Glutamatergic neuron (in vitro differentiated cells): ENCODE measurements around the gene CLASRP. TPM values are rescaled to one million over a fixed set of nuclear protein-coding genes. Genes with fewer than 3 reads are reported as not detected.

Source experiments
- DNase-seq: peaks from one replicate; pipeline ENCODE4 v3.0.0; 2022
- H3K27ac Mint-ChIP-seq: one replicate; pipeline ENCODE4 v1.8.0; 2020; ENCODE audit warnings: mild to moderate bottlenecking, mixed read lengths, inconsistent platforms; ENCODE audit not compliant: unreplicated experiment
- H3K27me3 Mint-ChIP-seq: one replicate; pipeline ENCODE4 v1.8.0; 2020; ENCODE audit warnings: mild to moderate bottlenecking, moderate library complexity, mixed read lengths, inconsistent platforms; ENCODE audit not compliant: unreplicated experiment
- H3K36me3 Mint-ChIP-seq: one replicate; pipeline ENCODE4 v1.8.0; 2020; ENCODE audit warnings: mild to moderate bottlenecking, mixed read lengths, inconsistent platforms; ENCODE audit not compliant: unreplicated experiment
- H3K4me1 Mint-ChIP-seq: one replicate; pipeline ENCODE4 v1.8.0; 2020; ENCODE audit warnings: mild to moderate bottlenecking, low read depth, mixed read lengths, inconsistent platforms; ENCODE audit not compliant: unreplicated experiment
- H3K4me3 Mint-ChIP-seq: one replicate; pipeline ENCODE4 v1.8.0; 2020; ENCODE audit warnings: mild to moderate bottlenecking, mixed read lengths, inconsistent platforms; ENCODE audit not compliant: unreplicated experiment
- H3K9me3 Mint-ChIP-seq: one replicate; pipeline ENCODE4 v1.8.0; 2020; ENCODE audit warnings: mild to moderate bottlenecking, moderate library complexity, mixed read lengths, inconsistent platforms; ENCODE audit not compliant: unreplicated experiment
- long read RNA-seq: library from polyadenylated mRNA; unstranded; transcript quantifications from one replicate; pipeline ENCODE4 v2.0.0, GENCODE V29; 2020; ENCODE audit not compliant: unreplicated experiment
- total RNA-seq: library from RNA; stranded (reverse); fragmentation: NEBNext Ultra II Directional; extraction: Animal tissue kit (Norgen Biotek cat#: 25700); gene quantifications from one replicate; pipeline ENCODE4 v1.2.1, GENCODE V29; 2021; ENCODE audit not compliant: unreplicated experiment
- TF ChIP-seq, protein P1 (sequence below): fragments of 200-600 bp; sonication (generic); IDR thresholded peaks from one replicate; pipeline ENCODE4 v1.5.0; 2021; ENCODE audit not compliant: partially characterized antibody, unreplicated experiment

The CLASRP gene, protein sequence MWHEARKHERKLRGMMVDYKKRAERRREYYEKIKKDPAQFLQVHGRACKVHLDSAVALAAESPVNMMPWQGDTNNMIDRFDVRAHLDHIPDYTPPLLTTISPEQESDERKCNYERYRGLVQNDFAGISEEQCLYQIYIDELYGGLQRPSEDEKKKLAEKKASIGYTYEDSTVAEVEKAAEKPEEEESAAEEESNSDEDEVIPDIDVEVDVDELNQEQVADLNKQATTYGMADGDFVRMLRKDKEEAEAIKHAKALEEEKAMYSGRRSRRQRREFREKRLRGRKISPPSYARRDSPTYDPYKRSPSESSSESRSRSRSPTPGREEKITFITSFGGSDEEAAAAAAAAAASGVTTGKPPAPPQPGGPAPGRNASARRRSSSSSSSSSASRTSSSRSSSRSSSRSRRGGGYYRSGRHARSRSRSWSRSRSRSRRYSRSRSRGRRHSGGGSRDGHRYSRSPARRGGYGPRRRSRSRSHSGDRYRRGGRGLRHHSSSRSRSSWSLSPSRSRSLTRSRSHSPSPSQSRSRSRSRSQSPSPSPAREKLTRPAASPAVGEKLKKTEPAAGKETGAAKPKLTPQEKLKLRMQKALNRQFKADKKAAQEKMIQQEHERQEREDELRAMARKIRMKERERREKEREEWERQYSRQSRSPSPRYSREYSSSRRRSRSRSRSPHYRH
- total RNA-seq = 127 TPM
- long read RNA-seq, partial matches to known transcripts = 1 of 7 reads
- long read RNA-seq, other reads (novel, unspliced or antisense) = 4 of 7 reads

DNA sequence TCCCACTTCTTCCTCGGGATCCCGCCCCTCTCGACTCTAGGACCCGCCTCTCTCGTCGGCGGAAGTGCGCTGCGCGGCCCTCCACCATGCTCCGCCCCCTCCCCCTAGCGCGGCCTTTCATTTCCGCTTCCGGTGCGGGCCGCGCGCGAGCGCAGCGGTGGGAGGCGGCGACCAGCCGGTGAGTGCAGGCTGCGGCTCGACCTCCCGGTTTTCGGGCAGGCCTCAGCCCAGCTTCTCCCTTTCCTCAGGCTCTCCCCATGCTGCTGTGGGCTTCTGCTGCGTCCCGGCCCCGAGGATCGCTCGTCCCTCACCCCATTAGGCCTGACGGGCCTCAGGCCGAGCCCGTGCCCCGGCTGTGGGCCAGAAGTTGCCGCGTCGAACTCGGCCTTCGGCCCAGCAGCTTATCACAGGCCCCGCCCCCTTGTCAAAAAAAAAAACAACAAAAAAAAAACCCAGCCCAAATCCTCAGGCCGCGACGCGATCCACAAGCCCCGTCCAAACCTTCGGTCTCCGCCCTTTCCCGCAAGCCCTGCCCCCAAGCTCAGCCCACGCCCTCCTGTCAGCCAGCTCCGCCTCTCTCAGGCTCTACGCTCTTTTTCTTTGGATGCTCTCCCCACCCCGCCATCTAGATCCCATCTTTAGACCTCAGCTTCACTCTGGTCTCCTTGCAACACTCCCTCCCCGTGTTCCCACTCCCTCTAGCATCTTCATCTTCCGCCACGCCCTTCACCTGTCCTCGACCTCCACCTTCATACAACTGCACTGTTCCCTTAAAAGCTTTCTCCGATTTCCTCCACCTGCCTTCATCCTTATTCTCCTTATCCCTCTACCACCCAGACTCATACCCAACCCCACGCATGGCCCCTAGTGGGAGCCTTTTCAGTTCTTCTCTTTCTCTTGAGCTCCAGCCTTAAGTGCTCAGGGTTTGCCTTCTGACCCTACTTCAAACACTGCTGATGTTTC is at the start of gene CLASRP:
Gene CLASRP (plus strand): TSS at position 115 of the 963 bp plus-strand sequence. CDS start 1,168 bp downstream, outside the sequence.
- H3K27ac Mint-ChIP-seq = peak within 1 kb of the TSS; percentile 89
- H3K4me3 Mint-ChIP-seq = peak within 1 kb of the TSS; percentile 99
- TF ChIP-seq, protein P1, sequence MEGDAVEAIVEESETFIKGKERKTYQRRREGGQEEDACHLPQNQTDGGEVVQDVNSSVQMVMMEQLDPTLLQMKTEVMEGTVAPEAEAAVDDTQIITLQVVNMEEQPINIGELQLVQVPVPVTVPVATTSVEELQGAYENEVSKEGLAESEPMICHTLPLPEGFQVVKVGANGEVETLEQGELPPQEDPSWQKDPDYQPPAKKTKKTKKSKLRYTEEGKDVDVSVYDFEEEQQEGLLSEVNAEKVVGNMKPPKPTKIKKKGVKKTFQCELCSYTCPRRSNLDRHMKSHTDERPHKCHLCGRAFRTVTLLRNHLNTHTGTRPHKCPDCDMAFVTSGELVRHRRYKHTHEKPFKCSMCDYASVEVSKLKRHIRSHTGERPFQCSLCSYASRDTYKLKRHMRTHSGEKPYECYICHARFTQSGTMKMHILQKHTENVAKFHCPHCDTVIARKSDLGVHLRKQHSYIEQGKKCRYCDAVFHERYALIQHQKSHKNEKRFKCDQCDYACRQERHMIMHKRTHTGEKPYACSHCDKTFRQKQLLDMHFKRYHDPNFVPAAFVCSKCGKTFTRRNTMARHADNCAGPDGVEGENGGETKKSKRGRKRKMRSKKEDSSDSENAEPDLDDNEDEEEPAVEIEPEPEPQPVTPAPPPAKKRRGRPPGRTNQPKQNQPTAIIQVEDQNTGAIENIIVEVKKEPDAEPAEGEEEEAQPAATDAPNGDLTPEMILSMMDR = no peak
- H3K27me3 Mint-ChIP-seq = peaks cover 7% of the 10 kb centered on the region
- peaks cover 8% of the 10 kb centered on the region for H3K4me1 Mint-ChIP-seq
- peaks cover 6% of the 10 kb centered on the region for H3K9me3 Mint-ChIP-seq
- H3K36me3 Mint-ChIP-seq = no peaks in the 10 kb centered on the region
- peak; percentile 95 for DNase-seq

DNA sequence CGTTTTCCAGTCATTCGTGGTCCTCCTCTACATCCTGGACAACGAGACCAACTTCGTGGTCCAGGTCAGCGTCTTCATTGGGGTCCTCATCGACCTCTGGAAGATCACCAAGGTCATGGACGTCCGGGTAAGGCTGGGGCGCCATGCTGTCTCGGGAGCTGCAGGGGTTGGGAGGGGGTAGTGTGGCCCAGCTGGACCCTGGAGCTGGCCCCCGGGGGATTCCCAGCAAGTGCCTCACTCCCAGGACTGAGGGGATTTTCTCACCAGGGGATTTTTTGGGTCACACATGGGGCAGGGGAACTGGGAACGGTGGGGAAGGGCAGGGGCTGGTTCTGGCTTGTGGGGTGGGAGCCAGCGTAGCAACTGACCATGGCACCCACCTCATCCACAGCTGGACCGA is 48.4 kb upstream of the CLASRP start:
- no peak overlapping the region for H3K27ac Mint-ChIP-seq
- no peaks in the 10 kb centered on the region for H3K36me3 Mint-ChIP-seq
- no peak for DNase-seq
- no peak overlapping the region for H3K4me3 Mint-ChIP-seq
- H3K4me1 Mint-ChIP-seq = no peaks in the 10 kb centered on the region
- TF ChIP-seq, protein P1 = no peak
- peaks cover 5% of the 10 kb centered on the region for H3K27me3 Mint-ChIP-seq
- peaks cover 10% of the 10 kb centered on the region for H3K9me3 Mint-ChIP-seq

DNA sequence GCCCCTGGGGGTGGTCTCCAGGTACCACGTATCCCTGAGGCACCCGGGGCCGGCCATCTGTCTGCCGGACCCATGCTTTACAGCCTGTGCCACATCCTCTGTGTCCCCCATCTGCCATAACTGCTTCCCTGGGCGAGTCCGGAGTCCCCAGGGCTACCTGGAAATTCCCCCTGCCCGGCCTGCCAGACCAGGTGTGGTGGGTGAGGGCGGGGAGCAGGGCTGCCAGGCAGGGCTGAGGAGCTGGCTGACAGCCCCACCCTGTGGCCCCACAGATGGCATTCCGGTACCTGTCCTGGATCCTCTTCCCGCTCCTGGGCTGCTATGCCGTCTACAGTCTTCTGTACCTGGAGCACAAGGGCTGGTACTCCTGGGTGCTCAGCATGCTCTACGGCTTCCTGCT is 47.9 kb upstream of the CLASRP start:
- Mint-ChIP-seq H3K27ac (no peak overlapping the region), H3K36me3 (no peaks in the 10 kb centered on the region), H3K9me3 (peaks cover 9% of the 10 kb centered on the region), H3K27me3 (peaks cover 5% of the 10 kb centered on the region), H3K4me1 (no peaks in the 10 kb centered on the region), H3K4me3 (no peak overlapping the region)
- no peak for DNase-seq
- TF ChIP-seq, protein P1 = no peak

DNA sequence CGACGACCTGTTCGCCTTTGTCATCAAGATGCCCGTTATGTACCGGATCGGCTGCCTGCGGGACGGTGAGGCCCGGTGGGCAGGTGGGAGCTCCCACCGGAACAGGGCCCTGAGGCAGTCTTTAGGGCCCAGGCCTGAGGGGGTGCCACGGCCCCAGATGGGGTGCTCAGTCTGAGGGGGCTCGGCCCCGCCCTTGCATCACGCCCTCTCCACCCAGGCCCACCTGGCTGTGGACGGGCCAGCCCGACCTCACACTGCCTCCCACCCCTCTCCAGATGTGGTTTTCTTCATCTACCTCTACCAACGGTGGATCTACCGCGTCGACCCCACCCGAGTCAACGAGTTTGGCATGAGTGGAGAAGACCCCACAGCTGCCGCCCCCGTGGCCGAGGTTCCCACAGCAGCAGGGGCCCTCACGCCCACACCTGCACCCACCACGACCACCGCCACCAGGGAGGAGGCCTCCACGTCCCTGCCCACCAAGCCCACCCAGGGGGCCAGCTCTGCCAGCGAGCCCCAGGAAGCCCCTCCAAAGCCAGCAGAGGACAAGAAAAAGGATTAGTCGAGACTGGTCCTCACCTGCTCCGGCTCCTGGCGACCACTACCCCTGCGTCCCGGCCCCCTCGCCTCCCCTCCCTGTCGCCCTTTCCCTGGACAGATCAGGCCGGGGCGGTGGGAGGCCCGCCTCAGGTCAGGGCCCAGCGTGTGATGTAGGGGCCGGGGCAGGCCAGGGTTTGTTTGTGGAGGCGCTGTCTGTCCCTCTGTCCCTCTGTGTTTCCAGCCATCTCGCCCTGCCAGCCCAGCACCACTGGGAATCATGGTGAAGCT is 46.3 kb upstream of the CLASRP start:
- Mint-ChIP-seq H3K36me3 (no peaks in the 10 kb centered on the region), H3K27ac (no peak overlapping the region), H3K4me1 (no peaks in the 10 kb centered on the region), H3K4me3 (no peak overlapping the region), H3K9me3 (peaks cover 4% of the 10 kb centered on the region), H3K27me3 (peaks cover 5% of the 10 kb centered on the region)
- DNase-seq = no peak
- TF ChIP-seq, protein P1 = no peak
